ENCODE results near the gene SEMA3F.

DNA sequence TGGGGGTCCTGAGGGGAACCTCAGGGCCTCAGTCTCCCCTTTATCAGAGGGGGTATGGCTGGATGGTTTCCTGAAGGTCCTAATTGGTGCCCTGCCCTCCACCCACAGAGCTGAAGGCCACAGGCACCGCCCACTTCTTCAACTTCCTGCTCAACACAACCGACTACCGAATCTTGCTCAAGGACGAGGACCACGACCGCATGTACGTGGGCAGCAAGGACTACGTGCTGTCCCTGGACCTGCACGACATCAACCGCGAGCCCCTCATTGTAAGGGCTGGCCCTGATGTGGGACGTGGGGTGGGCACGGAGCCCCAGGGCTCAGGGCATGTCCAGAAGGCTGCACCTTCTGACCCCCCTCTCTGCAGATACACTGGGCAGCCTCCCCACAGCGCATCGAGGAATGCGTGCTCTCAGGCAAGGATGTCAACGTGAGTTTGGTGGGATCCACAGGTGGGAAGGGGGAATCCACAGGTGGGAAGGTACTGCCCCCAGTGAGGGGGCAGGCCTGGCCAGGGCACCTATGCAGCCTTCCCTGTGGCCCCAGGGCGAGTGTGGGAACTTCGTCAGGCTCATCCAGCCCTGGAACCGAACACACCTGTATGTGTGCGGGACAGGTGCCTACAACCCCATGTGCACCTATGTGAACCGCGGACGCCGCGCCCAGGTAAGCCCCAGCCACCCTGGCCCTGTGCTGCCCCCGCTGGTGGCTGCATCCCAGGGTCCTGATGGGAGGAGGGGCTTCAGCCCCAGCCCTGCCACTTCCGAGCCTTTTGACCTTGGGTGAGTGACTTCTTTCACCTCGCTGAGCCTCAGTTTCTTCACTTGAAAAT lies 18.8 kb downstream of the SEMA3F start:
- TF ChIP-seq, protein P1, sequence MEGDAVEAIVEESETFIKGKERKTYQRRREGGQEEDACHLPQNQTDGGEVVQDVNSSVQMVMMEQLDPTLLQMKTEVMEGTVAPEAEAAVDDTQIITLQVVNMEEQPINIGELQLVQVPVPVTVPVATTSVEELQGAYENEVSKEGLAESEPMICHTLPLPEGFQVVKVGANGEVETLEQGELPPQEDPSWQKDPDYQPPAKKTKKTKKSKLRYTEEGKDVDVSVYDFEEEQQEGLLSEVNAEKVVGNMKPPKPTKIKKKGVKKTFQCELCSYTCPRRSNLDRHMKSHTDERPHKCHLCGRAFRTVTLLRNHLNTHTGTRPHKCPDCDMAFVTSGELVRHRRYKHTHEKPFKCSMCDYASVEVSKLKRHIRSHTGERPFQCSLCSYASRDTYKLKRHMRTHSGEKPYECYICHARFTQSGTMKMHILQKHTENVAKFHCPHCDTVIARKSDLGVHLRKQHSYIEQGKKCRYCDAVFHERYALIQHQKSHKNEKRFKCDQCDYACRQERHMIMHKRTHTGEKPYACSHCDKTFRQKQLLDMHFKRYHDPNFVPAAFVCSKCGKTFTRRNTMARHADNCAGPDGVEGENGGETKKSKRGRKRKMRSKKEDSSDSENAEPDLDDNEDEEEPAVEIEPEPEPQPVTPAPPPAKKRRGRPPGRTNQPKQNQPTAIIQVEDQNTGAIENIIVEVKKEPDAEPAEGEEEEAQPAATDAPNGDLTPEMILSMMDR (conservative IDR thresholded peaks at IDR 0.05 in 1 of 2, IDR thresholded peaks at IDR 0.05 in 1 of 2; ENCODE audit: low read depth in 1 of 2, low read length in 2 of 2): no peak
- TF ChIP-seq EZH2 (IDR thresholded peaks at IDR 0.05; ENCODE audit: low read length, missing control alignments): no peak

All from fibroblast of lung (primary cell).